Cerebellar nuclear complex (tissue), 1 donor: ENCODE results near the gene MAZ.

Source experiments
- DNase-seq, 2 experiments: peaks; one replicate each; lab custom pipeline; 2025; lab: John Stamatoyannopoulos, UW

Gene MAZ

DNA sequence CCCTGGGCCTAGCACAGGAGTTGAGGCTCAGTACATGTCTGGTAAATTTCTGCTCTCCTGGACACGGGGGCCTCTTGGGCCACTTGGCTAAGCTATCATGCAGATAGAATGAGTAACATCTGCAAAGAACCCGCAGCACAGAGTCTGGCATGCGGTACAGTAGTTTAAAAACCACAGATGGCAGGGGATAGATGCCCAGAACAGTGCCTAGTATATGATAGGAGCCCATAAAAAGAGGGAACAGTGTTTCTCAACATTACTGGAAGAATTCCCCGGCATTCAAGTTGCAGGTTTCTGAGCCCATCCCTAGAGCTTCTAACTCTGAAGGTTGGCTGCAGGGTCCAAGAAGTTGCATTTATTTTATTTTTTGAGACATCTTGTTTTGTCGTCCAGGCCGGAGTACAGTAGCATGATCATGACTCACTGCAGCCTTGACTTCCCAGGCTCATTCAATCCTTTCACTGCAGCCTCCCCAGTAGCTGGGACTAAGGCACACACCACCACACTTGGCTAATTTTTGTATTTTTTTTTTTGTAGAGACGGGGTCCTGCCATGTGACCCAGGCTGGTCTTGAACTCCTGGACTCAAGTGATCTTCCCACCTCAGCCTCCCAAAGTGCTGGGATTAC, 50.9 kb downstream of the MAZ start:
- no peak for DNase-seq

GRCh38 chr16:29858149-29858849, 52.0 kb downstream of the MAZ start:
- no peak for DNase-seq

- DNase-seq: no peak
These were observed 52.6 kb downstream of the MAZ start for GRCh38 chr16:29858974-29859373.

DNA sequence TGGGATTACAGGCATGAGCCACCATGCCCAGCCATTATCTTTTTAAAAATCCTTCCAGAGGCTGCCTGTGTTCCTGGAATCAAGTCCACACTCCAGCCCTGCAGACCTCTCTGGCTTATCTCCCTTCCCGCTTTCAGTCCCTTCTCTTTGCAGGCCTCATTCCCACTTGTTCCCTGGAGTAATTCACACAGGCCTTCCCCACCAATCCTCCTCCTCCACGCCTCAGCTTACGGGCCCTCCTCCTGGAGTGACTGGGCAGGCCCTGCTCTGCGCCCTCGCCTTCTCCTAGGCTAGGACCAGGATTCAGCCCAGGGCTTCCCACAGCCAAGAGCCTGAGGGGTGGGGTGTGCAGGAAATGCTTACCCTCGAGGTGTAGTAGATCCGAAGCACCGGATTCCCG, 53.9 kb downstream of the MAZ start:
- DNase-seq: no peak
